PFSK-1 (cell line): ENCODE results near the gene TGM5.

Source experiments
- FOXP2 ChIP-seq: optimal IDR thresholded peaks from 2 replicates; pipeline ENCODE3; 2011; ENCODE audit warnings: borderline replicate concordance, control low read depth, inconsistent platforms; ENCODE audit not compliant: insufficient read depth; ENCODE audit errors: extremely low read length, extremely low read depth
- POLR2AphosphoS5 ChIP-seq: IDR thresholded peaks from 2 replicates; pipeline ENCODE4 v1.6.1; 2012; ENCODE audit warnings: low read depth, mild to moderate bottlenecking, control low read depth, low read length, moderate library complexity
- REST ChIP-seq, 2 experiments: IDR thresholded peaks; 2 replicates each; pipeline versions ENCODE4 v1.6.1 to v1.8.0; 2011 to 2012; ENCODE audit warnings: low read depth in 2 of 2, low read length in 2 of 2, control low read depth in 1 of 2, inconsistent platforms in 1 of 2, mild to moderate bottlenecking in 1 of 2, moderate library complexity in 1 of 2; ENCODE audit not compliant: insufficient read depth in 1 of 2
- SIN3A ChIP-seq: IDR thresholded peaks from 2 replicates; pipeline ENCODE4 v1.6.1; 2012; ENCODE audit warnings: mild to moderate bottlenecking, low read length, moderate library complexity, borderline replicate concordance; ENCODE audit not compliant: insufficient read depth
- TAF1 ChIP-seq: IDR thresholded peaks from 2 replicates; pipeline ENCODE4 v1.6.1; 2012; ENCODE audit warnings: low read length, control low read depth, borderline replicate concordance; ENCODE audit not compliant: insufficient read depth

The TGM5 gene

DNA sequence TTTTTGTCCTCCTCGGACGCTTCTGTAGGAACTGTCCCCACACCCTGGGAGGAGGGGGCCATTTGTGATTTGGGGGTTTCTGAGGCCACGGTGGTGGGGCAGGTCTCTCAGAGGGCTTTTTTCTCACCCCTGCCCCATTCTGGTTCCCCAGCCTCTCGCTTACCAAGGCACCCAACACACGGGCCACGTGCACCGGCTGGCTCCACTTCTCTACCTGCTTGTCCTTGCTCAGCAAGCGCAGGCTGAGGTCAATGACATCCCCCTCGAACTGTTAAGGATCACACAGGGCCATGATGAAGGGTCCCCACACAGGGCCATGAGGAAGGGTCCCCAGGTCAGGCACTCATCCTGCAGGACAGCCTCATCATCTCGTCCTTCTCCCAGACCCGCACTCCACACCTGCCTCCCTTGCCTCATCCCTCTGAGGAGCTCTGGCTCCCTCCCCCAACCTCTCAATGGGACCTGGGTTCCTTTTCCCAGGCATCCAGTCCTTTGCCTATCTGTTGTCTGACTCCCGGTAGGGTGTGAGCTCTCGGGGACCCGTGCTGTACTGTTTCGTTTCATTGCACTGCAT is 56.5 kb downstream of the TGM5 start:
- TF ChIP-seq SIN3A, result no peak
- TF ChIP-seq REST (IDR thresholded peaks at IDR 0.05; ENCODE audit: insufficient read depth in 1 of 2, low read depth in 2 of 2, low read length in 2 of 2), result no peak
- no peak for TF ChIP-seq FOXP2
- TF ChIP-seq TAF1, result no peak
- TF ChIP-seq POLR2AphosphoS5, result no peak

- no peak for TF ChIP-seq FOXP2
- TF ChIP-seq REST (IDR thresholded peaks at IDR 0.05; ENCODE audit: insufficient read depth in 1 of 2, low read depth in 2 of 2, low read length in 2 of 2), result no peak
- no peak for TF ChIP-seq POLR2AphosphoS5
- no peak for TF ChIP-seq SIN3A
- TF ChIP-seq TAF1, result no peak
Observed at GRCh38 chr15:43209059-43209824, 57.5 kb downstream of the TGM5 start.

- TF ChIP-seq FOXP2 (no peak), SIN3A (no peak), TAF1 (no peak), REST (IDR thresholded peaks at IDR 0.05; ENCODE audit: insufficient read depth in 1 of 2, low read depth in 2 of 2, low read length in 2 of 2) (no peak), POLR2AphosphoS5 (no peak)
Observed at GRCh38 chr15:43208052-43209002, 58.4 kb downstream of the TGM5 start.

DNA sequence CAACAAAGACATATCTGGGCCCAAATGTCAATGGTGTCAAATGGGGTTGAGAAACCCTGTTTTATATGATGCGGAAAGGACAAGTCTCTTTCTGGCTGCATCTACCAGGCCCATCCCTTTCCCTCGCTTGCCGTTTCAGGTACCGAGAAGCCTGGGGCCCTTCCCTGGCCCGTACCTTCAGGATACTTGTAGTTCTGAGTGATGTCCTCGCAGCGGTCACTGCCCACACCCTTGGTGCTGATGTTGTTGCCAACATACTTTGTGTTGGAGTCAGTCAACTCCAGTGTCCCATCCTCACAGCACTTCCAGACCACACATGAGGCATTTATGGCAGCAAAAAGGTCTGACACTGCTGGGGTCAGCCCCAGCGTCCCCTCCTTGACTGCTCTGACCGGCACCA is 59.7 kb downstream of the TGM5 start:
- TF ChIP-seq SIN3A, result no peak
- no peak for TF ChIP-seq REST (IDR thresholded peaks at IDR 0.05; ENCODE audit: insufficient read depth in 1 of 2, low read depth in 2 of 2, low read length in 2 of 2)
- no peak for TF ChIP-seq FOXP2
- TF ChIP-seq POLR2AphosphoS5, result no peak
- no peak for TF ChIP-seq TAF1
